HepG2 (cell line): ENCODE measurements around the gene RANBP3. TPM values are rescaled to one million over a fixed set of nuclear protein-coding genes. Genes with fewer than 3 reads are reported as not detected.

Source experiments
- FOXK2 ChIP-seq: fragments of 450-650 bp; IDR thresholded peaks from 2 replicates; pipeline ENCODE4 v1.6.1; 2016
- FOXP1 ChIP-seq, 2 experiments: fragments of 450-650 bp in 1 of 2; IDR thresholded peaks; 2 replicates each; pipeline ENCODE4 v1.6.1; 2017 to 2018; ENCODE audit warnings: antibody characterized with exemption in 1 of 2
- HNF4A ChIP-seq: sonication (generic); formaldehyde crosslinking; IDR thresholded peaks from 2 replicates; pipeline ENCODE4 v1.4.0; 2020; ENCODE audit warnings: missing genetic modification reagents
- HNF4G ChIP-seq, 2 experiments: sonication (generic) in 1 of 2; formaldehyde crosslinking in 1 of 2; IDR thresholded peaks; 2 replicates each; pipeline versions ENCODE4 v1.4.0 to v1.6.1; 2011 to 2020; ENCODE audit warnings: borderline replicate concordance in 2 of 2, low read depth in 2 of 2, mild to moderate bottlenecking in 2 of 2, low read length in 1 of 2, missing genetic modification reagents in 1 of 2, moderate library complexity in 1 of 2
- HOXA3 ChIP-seq: sonication (generic); formaldehyde crosslinking; IDR thresholded peaks from 2 replicates; pipeline ENCODE4 v1.5.0; 2020; ENCODE audit warnings: missing genetic modification reagents
- KDM5A ChIP-seq: fragments of 200-600 bp; sonication (generic); IDR thresholded peaks from 2 replicates; pipeline ENCODE4 v1.7.0; 2018; ENCODE audit warnings: antibody characterized with exemption, mild to moderate bottlenecking, low read length, borderline replicate concordance
- RARG ChIP-seq: sonication (generic); formaldehyde crosslinking; IDR thresholded peaks from 2 replicates; pipeline ENCODE4 v1.4.0; 2020; ENCODE audit warnings: low read depth, mild to moderate bottlenecking, missing genetic modification reagents
- SOX13 ChIP-seq, 3 experiments: fragments of 450-650 bp in 1 of 3; sonication (generic) in 1 of 3; formaldehyde crosslinking in 1 of 3; IDR thresholded peaks in 2 of 3; conservative IDR thresholded peaks in 1 of 3; 2 replicates each; pipeline versions ENCODE4 v1.5.0 to v1.6.1; 2016 to 2020; ENCODE audit warnings: antibody characterized with exemption in 1 of 3, mild to moderate bottlenecking in 1 of 3, missing compliant biosample characterization in 1 of 3, missing genetic modification reagents in 1 of 3, moderate library complexity in 1 of 3
- ZNF552 ChIP-seq: sonication (generic); formaldehyde crosslinking; IDR thresholded peaks from 2 replicates; pipeline ENCODE4 v1.9.0; 2022; ENCODE audit warnings: missing genetic modification reagents, mild to moderate bottlenecking, borderline replicate concordance
- polyA plus RNA-seq, 8 experiments: library from polyadenylated mRNA; depleted of rRNA in 3 of 8; stranded (reverse) in 7 of 8; unstranded in 1 of 8; fragments of >200 nt; fragmentation: Illumina TruSeq in 4 of 8; extraction: Trizol in 4 of 8; gene quantifications; 2 replicates each; pipeline versions ENCODE4 v1.2.1 to v1.2.3, GENCODE V29; 2011 to 2016; ENCODE audit warnings: low read depth in 4 of 8, missing spikeins in 1 of 8, mixed read lengths in 1 of 8; ENCODE audit not compliant: insufficient read depth in 1 of 8
- total RNA-seq, 5 experiments: library from RNA; depleted of rRNA; stranded (reverse); fragments of >200 nt; fragmentation: Illumina TruSeq; extraction: Trizol; gene quantifications; 2 replicates each; pipeline ENCODE4 v1.2.3, GENCODE V29; 2016; ENCODE audit warnings: low read depth in 1 of 5
- TF ChIP-seq, protein P1 (sequence below): sonication (generic); formaldehyde crosslinking; IDR thresholded peaks from 2 replicates; pipeline ENCODE4 v1.8.1; 2022; ENCODE audit warnings: low read depth, mild to moderate bottlenecking, missing genetic modification reagents
- TF ChIP-seq, protein P2 (sequence below): IDR thresholded peaks from 2 replicates; pipeline ENCODE4 v1.6.1; 2016; ENCODE audit warnings: low read depth, borderline replicate concordance
- TF ChIP-seq, protein P3 (sequence below): sonication (generic); formaldehyde crosslinking; IDR thresholded peaks from 2 replicates; pipeline ENCODE4 v1.5.1; 2020; ENCODE audit warnings: mild to moderate bottlenecking, missing genetic modification reagents, moderate library complexity
- TF ChIP-seq, protein P4 (sequence below), 2 experiments: sonication (generic) in 1 of 2; formaldehyde crosslinking in 1 of 2; IDR thresholded peaks; 2 replicates each; pipeline versions ENCODE4 v1.4.0 to v1.6.1; 2018 to 2020; ENCODE audit warnings: missing genetic modification reagents in 2 of 2, borderline replicate concordance in 1 of 2, low read depth in 1 of 2, mild to moderate bottlenecking in 1 of 2, missing biosample characterization in 1 of 2
- TF ChIP-seq, protein P5 (sequence below): sonication (generic); formaldehyde crosslinking; IDR thresholded peaks from 2 replicates; pipeline ENCODE4 v1.4.0; 2020; ENCODE audit warnings: missing genetic modification reagents, borderline replicate concordance

The RANBP3 gene
- total and polyA plus RNA-seq, 2 of the 13 experiments (the other 11 are each of a cell fraction or from before 2014, with no cell fraction given) = 39.5 to 149 TPM

DNA sequence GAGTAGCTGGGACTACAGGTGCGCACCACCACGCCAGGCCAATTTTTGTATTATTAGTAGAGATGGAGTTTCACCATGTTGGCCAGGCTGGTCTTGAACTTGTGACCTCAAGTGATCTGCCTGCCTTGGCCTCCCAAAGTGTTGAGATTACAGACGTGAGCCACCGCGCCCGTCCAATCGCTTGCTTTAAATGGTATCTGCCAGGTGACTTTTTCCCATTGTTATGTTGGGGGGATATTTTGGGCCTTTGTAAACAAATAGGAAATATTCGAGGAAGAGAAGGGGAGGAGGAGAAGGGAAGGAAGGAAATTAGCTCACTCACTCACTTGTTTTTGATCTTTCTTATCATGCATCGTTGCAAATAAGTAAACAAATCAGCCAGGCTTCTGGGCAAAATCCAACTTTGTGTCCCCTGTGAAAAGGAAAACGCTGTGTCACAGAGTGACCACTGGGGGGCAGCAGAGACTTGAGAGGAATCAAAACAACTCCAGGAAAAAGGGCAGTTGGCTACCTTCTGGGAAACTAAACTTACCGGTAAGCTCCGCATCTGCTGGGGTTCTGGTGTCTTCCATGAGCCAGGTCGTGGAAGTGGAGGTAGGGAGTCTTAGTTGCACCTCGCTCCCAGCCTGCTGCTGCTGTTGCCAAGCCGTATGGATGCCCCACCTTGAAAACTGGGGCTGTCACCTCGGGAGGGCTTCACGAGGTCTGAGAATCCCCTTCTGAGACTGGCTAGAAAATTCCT is 9.3 kb upstream of the RANBP3 start (continued):
- TF ChIP-seq, protein P1, sequence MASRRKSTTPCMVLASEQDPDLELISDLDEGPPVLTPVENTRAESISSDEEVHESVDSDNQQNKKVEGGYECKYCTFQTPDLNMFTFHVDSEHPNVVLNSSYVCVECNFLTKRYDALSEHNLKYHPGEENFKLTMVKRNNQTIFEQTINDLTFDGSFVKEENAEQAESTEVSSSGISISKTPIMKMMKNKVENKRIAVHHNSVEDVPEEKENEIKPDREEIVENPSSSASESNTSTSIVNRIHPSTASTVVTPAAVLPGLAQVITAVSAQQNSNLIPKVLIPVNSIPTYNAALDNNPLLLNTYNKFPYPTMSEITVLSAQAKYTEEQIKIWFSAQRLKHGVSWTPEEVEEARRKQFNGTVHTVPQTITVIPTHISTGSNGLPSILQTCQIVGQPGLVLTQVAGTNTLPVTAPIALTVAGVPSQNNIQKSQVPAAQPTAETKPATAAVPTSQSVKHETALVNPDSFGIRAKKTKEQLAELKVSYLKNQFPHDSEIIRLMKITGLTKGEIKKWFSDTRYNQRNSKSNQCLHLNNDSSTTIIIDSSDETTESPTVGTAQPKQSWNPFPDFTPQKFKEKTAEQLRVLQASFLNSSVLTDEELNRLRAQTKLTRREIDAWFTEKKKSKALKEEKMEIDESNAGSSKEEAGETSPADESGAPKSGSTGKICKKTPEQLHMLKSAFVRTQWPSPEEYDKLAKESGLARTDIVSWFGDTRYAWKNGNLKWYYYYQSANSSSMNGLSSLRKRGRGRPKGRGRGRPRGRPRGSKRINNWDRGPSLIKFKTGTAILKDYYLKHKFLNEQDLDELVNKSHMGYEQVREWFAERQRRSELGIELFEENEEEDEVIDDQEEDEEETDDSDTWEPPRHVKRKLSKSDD (CRISPR knock-in tag) = no peak
- TF ChIP-seq FOXK2 (peak; percentile 15; the same call in 1 of the 2 replicates), KDM5A (no peak), RARG (CRISPR knock-in tag) (no peak), HNF4G (IDR thresholded peaks at IDR 0.05; ENCODE audit: borderline replicate concordance, low read depth, low read length) (no peak), HNF4G (CRISPR knock-in tag; IDR thresholded peaks at IDR 0.05; ENCODE audit: borderline replicate concordance, low read depth) (no peak), HNF4A (CRISPR knock-in tag) (peak; percentile 48; the same call in 1 of the 2 replicates), FOXP1 (IDR thresholded peaks at IDR 0.05) (0 out of 2 replicates have a peak, but pooled peaks have one; percentile 28), FOXP1 (CRISPR knock-in tag; IDR thresholded peaks at IDR 0.05) (peak; percentile 87), SOX13 (IDR thresholded peaks at IDR 0.05) (0 out of 2 replicates have a peak, but pooled peaks have one; percentile 9), SOX13 (CRISPR knock-in tag; conservative IDR thresholded peaks at IDR 0.05 in 1 of 2, IDR thresholded peaks at IDR 0.05 in 1 of 2) (peak in 1 of 2 experiments; percentile 78; a peak in 2 of 4 replicates), HOXA3 (CRISPR knock-in tag) (peak; percentile 38; the same call in 1 of the 2 replicates), ZNF552 (CRISPR knock-in tag) (no peak)
- TF ChIP-seq, protein P2, sequence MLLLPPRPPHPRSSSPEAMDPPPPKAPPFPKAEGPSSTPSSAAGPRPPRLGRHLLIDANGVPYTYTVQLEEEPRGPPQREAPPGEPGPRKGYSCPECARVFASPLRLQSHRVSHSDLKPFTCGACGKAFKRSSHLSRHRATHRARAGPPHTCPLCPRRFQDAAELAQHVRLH (CRISPR knock-in tag) = peak; percentile 38; the same call in 1 of the 2 replicates
- TF ChIP-seq, protein P3, sequence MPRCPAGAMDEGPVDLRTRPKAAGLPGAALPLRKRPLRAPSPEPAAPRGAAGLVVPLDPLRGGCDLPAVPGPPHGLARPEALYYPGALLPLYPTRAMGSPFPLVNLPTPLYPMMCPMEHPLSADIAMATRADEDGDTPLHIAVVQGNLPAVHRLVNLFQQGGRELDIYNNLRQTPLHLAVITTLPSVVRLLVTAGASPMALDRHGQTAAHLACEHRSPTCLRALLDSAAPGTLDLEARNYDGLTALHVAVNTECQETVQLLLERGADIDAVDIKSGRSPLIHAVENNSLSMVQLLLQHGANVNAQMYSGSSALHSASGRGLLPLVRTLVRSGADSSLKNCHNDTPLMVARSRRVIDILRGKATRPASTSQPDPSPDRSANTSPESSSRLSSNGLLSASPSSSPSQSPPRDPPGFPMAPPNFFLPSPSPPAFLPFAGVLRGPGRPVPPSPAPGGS = no peak
- TF ChIP-seq, protein P4, sequence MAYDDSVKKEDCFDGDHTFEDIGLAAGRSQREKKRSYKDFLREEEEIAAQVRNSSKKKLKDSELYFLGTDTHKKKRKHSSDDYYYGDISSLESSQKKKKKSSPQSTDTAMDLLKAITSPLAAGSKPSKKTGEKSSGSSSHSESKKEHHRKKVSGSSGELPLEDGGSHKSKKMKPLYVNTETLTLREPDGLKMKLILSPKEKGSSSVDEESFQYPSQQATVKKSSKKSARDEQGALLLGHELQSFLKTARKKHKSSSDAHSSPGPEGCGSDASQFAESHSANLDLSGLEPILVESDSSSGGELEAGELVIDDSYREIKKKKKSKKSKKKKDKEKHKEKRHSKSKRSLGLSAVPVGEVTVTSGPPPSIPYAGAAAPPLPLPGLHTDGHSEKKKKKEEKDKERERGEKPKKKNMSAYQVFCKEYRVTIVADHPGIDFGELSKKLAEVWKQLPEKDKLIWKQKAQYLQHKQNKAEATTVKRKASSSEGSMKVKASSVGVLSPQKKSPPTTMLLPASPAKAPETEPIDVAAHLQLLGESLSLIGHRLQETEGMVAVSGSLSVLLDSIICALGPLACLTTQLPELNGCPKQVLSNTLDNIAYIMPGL (CRISPR knock-in tag; IDR thresholded peaks at IDR 0.05; ENCODE audit: borderline replicate concordance in 1 of 2, low read depth in 1 of 2) = peak in 1 of 2 experiments; percentile 40; a peak in 2 of 4 replicates
- TF ChIP-seq, protein P5, sequence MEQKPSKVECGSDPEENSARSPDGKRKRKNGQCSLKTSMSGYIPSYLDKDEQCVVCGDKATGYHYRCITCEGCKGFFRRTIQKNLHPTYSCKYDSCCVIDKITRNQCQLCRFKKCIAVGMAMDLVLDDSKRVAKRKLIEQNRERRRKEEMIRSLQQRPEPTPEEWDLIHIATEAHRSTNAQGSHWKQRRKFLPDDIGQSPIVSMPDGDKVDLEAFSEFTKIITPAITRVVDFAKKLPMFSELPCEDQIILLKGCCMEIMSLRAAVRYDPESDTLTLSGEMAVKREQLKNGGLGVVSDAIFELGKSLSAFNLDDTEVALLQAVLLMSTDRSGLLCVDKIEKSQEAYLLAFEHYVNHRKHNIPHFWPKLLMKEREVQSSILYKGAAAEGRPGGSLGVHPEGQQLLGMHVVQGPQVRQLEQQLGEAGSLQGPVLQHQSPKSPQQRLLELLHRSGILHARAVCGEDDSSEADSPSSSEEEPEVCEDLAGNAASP (CRISPR knock-in tag) = no peak
